ENCODE data around the gene ARHGEF7. TPM values are rescaled to one million over a fixed set of nuclear protein-coding genes. Genes with fewer than 3 reads are reported as not detected.

ARHGEF7 gene
- total and polyA plus RNA-seq, 4 experiments from 2014 or later: 6.6 to 73.7 (median 40.7) TPM

- Histone ChIP-seq H3K36me3 (ENCODE audit: insufficient read depth, low read length) (no peaks in the 10 kb centered on the region), H3K4me3 (ENCODE audit: low read length in 2 of 2) (no peak overlapping the region), H3K9me3 (ENCODE audit: control insufficient read depth in 1 of 2, low read length in 2 of 2) (no peaks in the 10 kb centered on the region), H3K27ac (ENCODE audit: low read depth, low read length) (no peak overlapping the region), H3K27me3 (ENCODE audit: insufficient read depth, low read length) (no peaks in the 10 kb centered on the region), H3K4me1 (ENCODE audit: insufficient read depth, low read length) (no peaks in the 10 kb centered on the region)
- intact Hi-C loops (cut with micrococcal nuclease): no loop called here
- Mint-ChIP-seq H3K4me1 (peaks cover 0 to 6% (median 0%) of the 10 kb centered on the region in 4 donors), H3K4me3 (no peak overlapping the region), H3K27ac (peak overlapping the region in 1 of 7 donors; percentile 22), H3K9me3 (peaks cover 0 to 10% (median 1%) of the 10 kb centered on the region in 8 donors), H3K36me3 (peaks cover 5 to 43% of the 10 kb centered on the region in 2 donors), H3K27me3 (no peaks in the 10 kb centered on the region)
- CTCF ChIA-PET (ENCODE audit: partially characterized antibody): no interaction called here
- no peak for DNase-seq
- POLR2A ChIA-PET (ENCODE audit: partially characterized antibody): no interaction called here
Observed at GRCh38 chr13:111339366-111340143, 224.4 kb downstream of the ARHGEF7 start.

- Mint-ChIP-seq H3K9me3 (peaks cover 0 to 10% (median 1%) of the 10 kb centered on the region in 8 donors), H3K36me3 (peaks cover 5 to 28% of the 10 kb centered on the region in 2 donors), H3K4me3 (no peak overlapping the region), H3K27ac (no peak overlapping the region), H3K4me1 (peaks cover 0 to 6% (median 0%) of the 10 kb centered on the region in 4 donors), H3K27me3 (no peaks in the 10 kb centered on the region)
- intact Hi-C loops (cut with micrococcal nuclease): no loop called here
- CTCF ChIA-PET (ENCODE audit: partially characterized antibody): no interaction called here
- Histone ChIP-seq H3K27ac (ENCODE audit: low read depth, low read length) (no peak overlapping the region), H3K4me3 (ENCODE audit: low read length in 2 of 2) (no peak overlapping the region), H3K4me1 (ENCODE audit: insufficient read depth, low read length) (no peaks in the 10 kb centered on the region), H3K9me3 (ENCODE audit: control insufficient read depth in 1 of 2, low read length in 2 of 2) (no peaks in the 10 kb centered on the region), H3K36me3 (ENCODE audit: insufficient read depth, low read length) (no peaks in the 10 kb centered on the region), H3K27me3 (ENCODE audit: insufficient read depth, low read length) (no peaks in the 10 kb centered on the region)
- POLR2A ChIA-PET (ENCODE audit: partially characterized antibody): no interaction called here
- no peak for DNase-seq
Observed at GRCh38 chr13:111341886-111342285, 226.8 kb downstream of the ARHGEF7 start.

GRCh38 chr13:111342721-111343120 lies 227.6 kb downstream of the ARHGEF7 start:
- H3K27ac ChIP-seq (ENCODE audit: low read depth, low read length): no peak overlapping the region
- H3K4me3 ChIP-seq (ENCODE audit: low read length in 2 of 2): no peak overlapping the region
- ChIA-PET POLR2A (ENCODE audit: partially characterized antibody) (no interaction called here), CTCF (ENCODE audit: partially characterized antibody) (no interaction called here)
- no peaks in the 10 kb centered on the region for H3K4me1 ChIP-seq (ENCODE audit: insufficient read depth, low read length)
- no peaks in the 10 kb centered on the region for H3K36me3 ChIP-seq (ENCODE audit: insufficient read depth, low read length)
- Mint-ChIP-seq H3K36me3 (peaks cover 5 to 23% of the 10 kb centered on the region in 2 donors), H3K4me1 (peaks cover 0 to 6% (median 0%) of the 10 kb centered on the region in 4 donors), H3K9me3 (peaks cover 0 to 10% (median 1%) of the 10 kb centered on the region in 8 donors), H3K4me3 (no peak overlapping the region), H3K27me3 (no peaks in the 10 kb centered on the region), H3K27ac (no peak overlapping the region)
- H3K9me3 ChIP-seq (ENCODE audit: control insufficient read depth in 1 of 2, low read length in 2 of 2): no peaks in the 10 kb centered on the region
- intact Hi-C loops (cut with micrococcal nuclease): no loop called here
- DNase-seq: no peak
- no peaks in the 10 kb centered on the region for H3K27me3 ChIP-seq (ENCODE audit: insufficient read depth, low read length)

- no peaks in the 10 kb centered on the region for H3K27me3 ChIP-seq (ENCODE audit: insufficient read depth, low read length)
- H3K36me3 ChIP-seq (ENCODE audit: insufficient read depth, low read length): no peaks in the 10 kb centered on the region
- no peak for DNase-seq
- H3K9me3 ChIP-seq (ENCODE audit: control insufficient read depth in 1 of 2, low read length in 2 of 2): no peaks in the 10 kb centered on the region
- no peak overlapping the region for H3K4me3 ChIP-seq (ENCODE audit: low read length in 2 of 2)
- no peak overlapping the region for H3K27ac ChIP-seq (ENCODE audit: low read depth, low read length)
- Mint-ChIP-seq H3K9me3 (peaks cover 0 to 10% (median 1%) of the 10 kb centered on the region in 8 donors), H3K27me3 (no peaks in the 10 kb centered on the region), H3K36me3 (peaks cover 5 to 20% of the 10 kb centered on the region in 2 donors), H3K4me1 (peaks cover 0 to 6% (median 0%) of the 10 kb centered on the region in 4 donors), H3K27ac (no peak overlapping the region), H3K4me3 (peak overlapping the region in 1 of 8 donors; percentile 57)
- intact Hi-C loops (cut with micrococcal nuclease): no loop called here
- POLR2A ChIA-PET (ENCODE audit: partially characterized antibody): no interaction called here
- CTCF ChIA-PET (ENCODE audit: partially characterized antibody): no interaction called here
- H3K4me1 ChIP-seq (ENCODE audit: insufficient read depth, low read length): no peaks in the 10 kb centered on the region
Observed at GRCh38 chr13:111343186-111343805, 228.2 kb downstream of the ARHGEF7 start.

DNA sequence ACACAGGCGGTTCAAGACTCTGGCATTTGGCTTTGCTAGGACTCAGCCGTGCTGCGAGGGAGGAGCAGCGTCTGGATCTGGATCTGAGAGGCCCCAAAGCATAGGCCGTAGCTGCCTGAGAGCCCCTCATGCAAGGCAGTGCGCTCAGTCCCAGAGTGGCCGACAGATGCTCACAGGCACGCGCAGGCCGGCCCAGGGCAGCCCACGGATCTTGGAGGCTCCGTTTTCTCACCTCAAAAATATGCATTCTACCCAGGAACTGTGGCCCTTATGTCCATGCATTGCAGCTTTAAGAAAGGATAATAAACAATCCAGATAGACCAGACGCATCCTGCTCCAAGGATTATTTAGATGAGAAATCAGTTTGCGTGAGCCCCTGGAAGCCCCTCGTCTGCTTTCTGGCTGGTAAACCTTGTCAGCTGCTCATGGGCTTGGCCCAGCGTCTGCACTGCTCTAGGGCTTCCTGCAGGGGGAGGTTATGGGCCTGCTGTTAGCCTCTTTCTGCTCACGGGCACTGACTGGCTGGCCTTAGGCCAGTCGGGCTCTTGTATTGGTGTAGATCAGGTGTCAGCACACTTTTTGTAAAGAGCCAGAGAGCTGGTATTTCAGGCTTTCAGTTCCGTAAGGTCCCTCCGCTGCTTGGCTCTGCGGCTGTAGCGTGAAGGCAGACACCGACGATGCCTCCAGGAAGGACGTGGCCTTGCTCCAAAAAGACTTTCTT lies 229.5 kb downstream of the ARHGEF7 start:
- H3K4me3 Mint-ChIP-seq: no peak overlapping the region
- no peaks in the 10 kb centered on the region for H3K36me3 ChIP-seq (ENCODE audit: insufficient read depth, low read length)
- peaks cover 0 to 2% of the 10 kb centered on the region in 2 donors for H3K27me3 Mint-ChIP-seq
- H3K4me1 ChIP-seq (ENCODE audit: insufficient read depth, low read length): no peaks in the 10 kb centered on the region
- intact Hi-C loops (cut with micrococcal nuclease): no loop called here
- peaks cover 0 to 6% (median 0%) of the 10 kb centered on the region in 8 donors for H3K9me3 Mint-ChIP-seq
- H3K36me3 Mint-ChIP-seq: peaks cover 4 to 17% of the 10 kb centered on the region in 2 donors
- ChIA-PET CTCF (ENCODE audit: partially characterized antibody) (no interaction called here), POLR2A (ENCODE audit: partially characterized antibody) (no interaction called here)
- H3K27ac Mint-ChIP-seq: no peak overlapping the region
- H3K4me1 Mint-ChIP-seq: peaks cover 0 to 5% (median 0%) of the 10 kb centered on the region in 4 donors
- no peak for DNase-seq
- H3K27ac ChIP-seq (ENCODE audit: low read depth, low read length): no peak overlapping the region
- H3K4me3 ChIP-seq (ENCODE audit: low read length in 2 of 2): no peak overlapping the region
- H3K27me3 ChIP-seq (ENCODE audit: insufficient read depth, low read length): no peaks in the 10 kb centered on the region
- no peaks in the 10 kb centered on the region for H3K9me3 ChIP-seq (ENCODE audit: control insufficient read depth in 1 of 2, low read length in 2 of 2)

DNA sequence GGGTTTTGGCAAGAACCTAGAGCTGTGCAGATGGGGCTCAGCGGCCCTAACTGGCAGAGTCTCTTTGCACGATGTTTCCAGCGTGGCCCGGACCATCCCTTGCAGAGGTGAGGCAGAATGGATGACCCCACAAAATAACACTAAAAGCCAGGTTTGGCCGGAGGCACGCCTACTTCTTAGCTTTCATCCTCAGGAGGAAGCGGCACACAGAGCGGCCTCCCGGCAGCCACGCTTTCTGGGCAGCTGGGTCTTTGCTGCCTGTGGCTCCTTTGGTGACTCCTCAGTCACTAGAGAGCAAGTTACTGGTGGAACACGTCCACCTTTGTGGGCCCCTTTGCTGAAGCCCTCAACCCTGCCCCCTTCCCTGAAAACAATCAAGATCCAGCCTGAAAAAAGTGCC lies 230.6 kb downstream of the ARHGEF7 start:
- Histone ChIP-seq H3K36me3 (ENCODE audit: insufficient read depth, low read length) (no peaks in the 10 kb centered on the region), H3K27ac (ENCODE audit: low read depth, low read length) (no peak overlapping the region), H3K4me1 (ENCODE audit: insufficient read depth, low read length) (no peaks in the 10 kb centered on the region), H3K27me3 (ENCODE audit: insufficient read depth, low read length) (no peaks in the 10 kb centered on the region), H3K9me3 (ENCODE audit: control insufficient read depth in 1 of 2, low read length in 2 of 2) (no peaks in the 10 kb centered on the region), H3K4me3 (ENCODE audit: low read length in 2 of 2) (no peak overlapping the region)
- H3K9me3 Mint-ChIP-seq: peaks cover 0 to 8% (median 0%) of the 10 kb centered on the region in 8 donors
- intact Hi-C loops (cut with micrococcal nuclease): no loop called here
- H3K4me3 Mint-ChIP-seq: no peak overlapping the region
- peaks cover 0 to 5% (median 0%) of the 10 kb centered on the region in 4 donors for H3K4me1 Mint-ChIP-seq
- DNase-seq: no peak
- POLR2A ChIA-PET (ENCODE audit: partially characterized antibody): no interaction called here
- CTCF ChIA-PET (ENCODE audit: partially characterized antibody): no interaction called here
- peaks cover 4 to 20% of the 10 kb centered on the region in 2 donors for H3K36me3 Mint-ChIP-seq
- no peak overlapping the region for H3K27ac Mint-ChIP-seq
- peaks cover 1 to 2% of the 10 kb centered on the region in 2 donors for H3K27me3 Mint-ChIP-seq

- no peak overlapping the region for H3K27ac Mint-ChIP-seq
- peaks cover 0 to 5% (median 0%) of the 10 kb centered on the region in 4 donors for H3K4me1 Mint-ChIP-seq
Observed at GRCh38 chr13:111346101-111346680, 231.1 kb downstream of the ARHGEF7 start.

More at GRCh38 chr13:111346101-111346680, 231.1 kb downstream of the ARHGEF7 start:
- no peak overlapping the region for H3K27ac ChIP-seq (ENCODE audit: low read depth, low read length)
- POLR2A ChIA-PET (ENCODE audit: partially characterized antibody): no interaction called here
- intact Hi-C loops (cut with micrococcal nuclease): no loop called here
- Mint-ChIP-seq H3K9me3 (peaks cover 0 to 8% (median 0%) of the 10 kb centered on the region in 8 donors), H3K36me3 (peaks cover 4 to 20% of the 10 kb centered on the region in 2 donors), H3K27me3 (peaks cover 1 to 2% of the 10 kb centered on the region in 2 donors), H3K4me3 (no peak overlapping the region)
- CTCF ChIA-PET (ENCODE audit: partially characterized antibody): no interaction called here
- no peak overlapping the region for H3K4me3 ChIP-seq (ENCODE audit: low read length in 2 of 2)
- DNase-seq: no peak
- H3K4me1 ChIP-seq (ENCODE audit: insufficient read depth, low read length): no peaks in the 10 kb centered on the region
- no peaks in the 10 kb centered on the region for H3K9me3 ChIP-seq (ENCODE audit: control insufficient read depth in 1 of 2, low read length in 2 of 2)
- H3K27me3 ChIP-seq (ENCODE audit: insufficient read depth, low read length): no peaks in the 10 kb centered on the region
- no peaks in the 10 kb centered on the region for H3K36me3 ChIP-seq (ENCODE audit: insufficient read depth, low read length)

Measured in CD4-positive, alpha-beta memory T cell (primary cell).